Measurements from ENCODE around the gene CLN3.
A peak's percentile ranks its signal among the peaks of the same experiment; 100 is the strongest.
"Not testable (repeated sequence)": the region's sequence is repeated elsewhere in the genome, so short reads cannot be mapped to it uniquely, and the experiment has no call there.

CLN3 gene

DNA sequence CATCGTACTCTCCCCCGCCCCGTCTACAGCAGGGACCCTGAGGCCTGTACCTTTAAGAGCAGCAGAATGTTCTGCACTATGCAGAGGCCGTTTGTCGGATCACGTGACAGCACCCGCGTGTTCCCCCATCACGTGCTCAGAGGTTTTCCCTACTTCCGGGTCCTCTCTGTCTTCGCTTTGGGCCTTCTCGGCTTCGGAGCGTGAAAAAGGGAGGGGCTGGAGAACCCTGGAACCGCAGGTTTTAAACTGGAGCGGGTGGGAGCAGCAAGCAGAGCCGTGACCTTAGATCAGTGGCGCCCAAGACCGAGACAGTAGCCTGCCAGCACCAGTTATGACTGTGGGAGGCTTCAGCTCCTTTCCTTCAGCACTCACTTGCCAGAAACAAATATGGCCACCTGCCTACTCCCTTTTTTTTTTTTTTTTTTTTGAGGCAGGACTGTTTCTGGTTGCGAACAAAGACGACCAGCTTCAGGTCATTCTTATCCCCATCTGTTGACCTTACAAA, at the start of gene CLN3:
Gene CLN3, minus strand, starts transcription at position 105 of the 505 bp plus-strand sequence. CDS start 315 bp downstream, outside the sequence.
- peak; percentile 91 for DNase-seq

DNA sequence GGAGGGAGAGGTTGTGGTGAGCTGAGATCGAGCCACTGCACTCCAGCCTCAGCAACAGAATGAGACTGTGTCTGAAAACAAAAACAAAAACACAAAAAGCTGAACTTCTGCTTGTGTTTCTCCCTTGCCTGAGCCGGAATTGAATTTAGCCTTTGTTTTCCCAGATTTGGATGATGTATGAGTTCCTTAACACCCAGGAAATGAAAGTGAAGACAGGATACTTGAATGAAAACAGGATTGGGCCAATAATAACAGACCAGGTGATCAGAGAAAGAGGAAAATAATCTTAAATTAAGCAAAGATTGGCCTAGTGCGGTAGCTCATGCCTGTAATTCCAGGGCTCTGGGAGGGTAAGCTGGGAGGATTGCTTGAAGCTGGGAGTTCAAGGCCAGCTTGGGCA, 48.5 kb upstream of the CLN3 start:
- DNase-seq: no peak

DNA sequence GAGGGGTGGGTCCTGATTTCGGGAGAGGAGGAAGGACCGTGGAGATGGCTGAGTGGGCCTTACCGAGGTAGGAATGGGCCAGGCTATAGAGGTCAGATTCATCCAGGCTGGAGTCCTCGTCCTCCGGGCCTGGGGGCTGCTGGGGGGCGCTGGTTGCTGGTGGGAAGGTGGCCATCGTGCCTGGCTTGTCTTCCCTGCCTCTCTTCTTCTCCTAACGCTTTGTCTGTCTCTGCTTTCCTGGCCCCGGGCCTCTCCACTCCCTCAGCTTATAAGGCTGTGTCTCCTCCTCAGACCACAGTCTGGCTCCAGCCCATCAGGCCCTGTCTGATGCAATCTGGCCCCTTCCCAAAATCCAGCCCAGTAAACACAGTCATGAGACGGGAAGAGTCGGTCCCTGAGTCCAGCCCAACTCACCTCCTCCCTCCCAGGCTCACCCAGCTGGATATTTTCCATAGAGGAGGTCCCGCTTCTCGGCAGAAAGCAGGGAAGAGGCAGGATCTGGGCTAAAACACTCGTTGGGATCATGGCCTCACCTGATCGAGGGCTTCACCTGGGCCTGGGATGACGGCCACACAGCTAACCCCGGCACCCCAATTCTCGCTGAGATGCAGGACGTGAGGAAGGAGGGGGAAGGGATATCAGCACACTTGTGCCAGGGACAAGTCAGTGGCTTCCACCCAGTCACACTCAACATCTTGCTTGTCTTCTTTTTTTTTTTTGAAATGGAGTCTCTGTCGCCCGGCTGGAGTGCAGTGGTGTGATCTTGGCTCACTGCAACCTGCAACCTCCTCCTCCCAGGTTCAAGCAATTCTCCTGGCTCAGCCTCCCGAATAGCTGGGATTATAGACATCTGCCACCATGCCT, 47.1 kb upstream of the CLN3 start, which contains the start of gene NUPR1:
Gene NUPR1, minus strand, starts transcription at position 242 of the 864 bp plus-strand sequence. Its CDS starts 67 bp downstream, at position 175.
- no peak for DNase-seq

DNA sequence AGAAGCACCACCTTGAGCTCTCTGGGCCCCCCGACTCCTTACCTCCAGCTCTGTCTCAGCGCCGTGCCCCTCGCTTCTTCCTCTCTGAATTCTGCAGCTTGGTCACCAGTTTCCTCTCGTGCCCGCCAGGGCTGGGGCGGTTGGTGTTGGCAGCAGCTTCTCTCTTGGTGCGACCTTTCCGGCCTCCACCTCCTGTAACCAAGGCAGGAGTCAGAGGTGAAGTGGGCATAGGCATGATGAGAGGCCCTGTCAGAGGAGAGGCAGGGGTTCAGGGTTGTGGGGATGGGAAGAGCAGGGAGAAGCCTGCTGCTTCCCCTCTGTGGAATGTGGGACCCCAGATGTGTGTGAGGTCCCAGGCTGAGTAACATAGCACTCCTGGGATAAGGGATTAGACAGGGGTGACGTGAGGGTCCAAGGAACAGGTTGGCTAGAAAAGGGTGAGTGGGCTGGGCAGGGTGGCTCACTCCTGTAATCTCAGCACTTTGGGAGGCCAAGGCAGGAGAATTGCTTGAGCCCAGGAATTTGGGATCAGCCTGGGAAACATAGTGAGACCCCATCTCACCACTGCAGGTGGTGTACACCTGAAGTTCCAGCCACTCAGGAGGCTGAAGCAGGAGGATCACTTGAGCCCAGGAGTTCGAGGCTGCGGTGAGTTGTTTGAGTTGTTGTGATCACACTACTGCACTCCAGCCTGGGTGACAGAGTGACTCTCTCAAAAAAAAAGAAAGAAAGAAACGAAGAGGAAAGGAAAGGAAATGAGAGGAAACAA, 46.3 kb upstream of the CLN3 start:
- no peak for DNase-seq

DNA sequence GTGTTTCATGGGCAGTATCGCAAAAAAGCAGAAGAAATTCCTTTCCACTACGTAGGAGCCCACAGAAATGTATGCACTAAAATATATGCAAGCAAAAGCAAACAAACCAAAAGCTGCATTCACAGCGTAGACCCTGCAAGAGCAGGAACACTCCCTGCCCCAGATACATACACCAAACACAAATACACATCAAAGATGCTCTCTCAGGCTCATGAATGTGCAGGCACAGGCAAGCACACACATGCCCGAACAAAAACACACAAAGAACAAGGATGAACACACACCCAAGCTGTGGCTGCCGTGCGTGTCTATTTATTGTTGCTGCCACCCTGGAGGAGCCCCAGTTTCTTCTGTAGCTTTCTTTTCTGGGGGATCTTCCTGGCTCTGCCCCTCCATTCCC, 45.2 kb upstream of the CLN3 start:
- DNase-seq: no peak

DNA sequence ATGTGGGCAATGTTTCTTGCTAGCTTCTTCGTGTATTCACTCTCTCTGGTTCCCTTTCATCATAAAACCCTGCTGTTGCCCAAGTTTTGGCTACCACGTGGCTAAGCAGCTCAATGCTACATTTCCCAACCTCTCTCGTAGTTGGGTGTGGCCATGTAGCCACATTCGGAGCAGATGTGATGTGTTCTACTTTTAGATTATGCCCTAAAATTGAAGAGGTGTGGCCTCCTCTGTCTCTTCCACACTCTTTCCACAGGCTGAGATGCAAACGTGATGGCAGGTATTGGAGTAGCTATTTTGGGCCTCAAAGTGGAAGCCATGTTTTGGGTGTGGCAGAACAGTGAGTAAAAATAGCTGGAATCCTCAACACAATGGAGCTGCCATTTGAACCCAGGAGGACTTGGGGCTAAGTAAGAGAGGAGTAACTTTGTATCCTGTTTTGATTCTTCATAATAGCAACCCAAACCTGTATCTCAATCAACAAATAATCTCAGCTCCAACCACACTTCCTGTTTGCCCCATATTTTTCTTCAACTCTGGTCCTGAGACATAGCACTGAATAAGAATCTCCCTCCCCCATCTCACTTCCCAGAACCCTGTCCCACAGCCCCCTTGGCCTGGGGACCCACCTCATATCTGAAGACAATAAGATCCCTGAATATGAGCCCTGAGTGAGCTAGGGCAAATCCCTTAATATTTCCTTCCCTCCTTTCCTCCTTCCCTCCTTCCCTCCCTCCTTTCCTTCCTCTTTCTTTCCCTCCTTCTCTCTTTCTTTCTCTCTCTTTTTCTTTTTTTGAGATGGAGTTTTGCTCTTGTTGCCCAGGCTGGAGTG, 42.9 kb upstream of the CLN3 start:
- peak; percentile 43 for DNase-seq

DNA sequence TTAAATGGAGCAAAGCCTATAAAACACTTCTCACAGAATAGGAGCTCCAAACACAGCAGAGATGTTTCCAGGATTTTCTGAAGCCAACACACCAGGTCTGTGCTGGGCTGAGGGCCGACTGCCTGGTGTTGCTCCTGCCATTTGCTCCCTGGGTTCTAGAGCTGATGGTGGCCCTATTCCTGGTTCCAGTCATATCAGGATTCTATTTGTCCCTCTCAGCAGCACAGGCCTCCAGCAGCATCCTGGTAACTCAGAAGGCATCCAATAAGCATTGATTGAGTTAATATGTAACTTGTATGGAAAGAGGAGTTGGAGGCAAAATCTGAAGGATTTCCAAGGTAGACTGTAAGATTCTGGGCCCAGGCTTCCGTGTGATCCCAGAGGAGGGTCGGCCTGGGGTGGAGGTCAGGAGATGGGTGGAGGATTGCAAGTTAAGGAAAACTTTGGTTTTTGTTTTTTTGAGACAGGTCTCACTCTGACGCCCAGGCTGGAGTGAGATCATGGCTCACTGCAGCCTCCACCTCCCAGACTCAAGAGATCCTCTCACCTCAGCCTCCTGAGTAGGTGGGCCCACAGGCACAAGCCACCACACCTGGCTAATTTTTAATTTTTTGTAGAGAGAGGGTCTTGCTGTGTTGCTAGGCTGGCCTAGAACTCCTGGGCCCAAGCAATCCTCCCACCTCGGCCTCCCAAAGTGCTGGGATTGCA, 41.2 kb upstream of the CLN3 start:
- DNase-seq: no peak

DNA sequence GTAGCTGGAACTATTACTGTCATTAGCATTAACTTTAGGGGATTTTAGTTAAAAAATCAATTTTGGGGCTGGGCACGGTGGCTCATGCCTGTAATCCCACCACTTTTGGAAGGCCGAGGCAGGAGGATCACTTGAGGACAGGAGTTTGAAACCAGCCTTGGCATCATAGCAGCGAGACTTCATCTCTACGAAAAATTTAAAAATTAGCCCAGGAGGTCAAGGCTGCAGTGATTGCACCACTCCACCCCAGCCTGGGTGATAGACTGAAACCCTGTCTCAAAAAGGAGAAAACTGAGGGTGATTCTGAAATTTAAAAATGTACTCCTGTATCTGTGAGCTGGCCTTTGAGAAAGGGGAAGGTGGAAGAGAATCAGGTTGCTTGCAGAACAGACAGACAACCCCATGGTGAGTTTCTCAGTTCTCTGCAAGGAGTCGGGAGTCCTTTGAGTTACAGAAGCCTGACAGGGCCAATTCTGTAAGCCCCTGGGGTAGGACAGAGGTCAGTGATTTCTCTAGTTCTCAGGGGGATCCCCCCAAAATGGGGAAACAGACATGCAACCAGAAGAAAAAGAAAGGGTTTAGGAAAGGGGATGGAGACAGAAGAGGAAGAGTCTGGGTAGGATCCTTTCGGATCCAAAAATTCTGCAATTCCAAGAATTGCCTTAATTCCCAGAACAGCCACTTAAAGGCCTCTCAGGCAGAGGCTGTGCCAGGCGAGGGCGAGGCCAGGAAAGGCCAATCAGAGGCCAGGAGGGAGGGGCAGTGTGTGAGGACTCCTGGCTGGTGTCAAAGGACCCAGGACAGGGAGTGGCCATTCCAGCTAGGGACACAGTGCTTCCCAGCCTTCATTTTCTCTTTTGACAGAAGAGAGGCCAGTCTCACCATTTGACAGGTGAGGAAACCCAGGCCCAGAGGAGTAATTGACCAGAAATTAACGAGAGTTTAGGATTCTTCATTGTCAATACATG, 40.2 kb upstream of the CLN3 start:
- DNase-seq: no peak

DNA sequence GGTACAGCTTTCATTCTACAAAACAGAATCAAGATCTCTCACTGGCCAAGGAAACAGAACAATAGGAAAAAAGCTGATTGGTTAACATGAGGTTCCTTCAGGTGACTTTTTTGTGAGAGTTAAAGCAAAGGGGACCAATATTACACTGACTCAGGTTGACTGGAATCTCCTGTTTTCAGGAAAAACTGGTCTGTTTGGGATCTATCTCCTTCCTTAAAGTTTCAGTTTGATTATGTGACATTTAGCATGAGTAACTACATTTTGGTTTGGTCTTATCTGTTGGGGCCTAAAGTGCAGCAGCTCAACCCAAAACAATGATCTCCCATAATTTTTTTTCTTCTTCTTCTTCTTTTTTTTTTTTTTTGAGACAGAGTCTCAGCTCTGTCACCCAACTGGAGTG, 37.2 kb upstream of the CLN3 start:
- DNase-seq: no peak

DNA sequence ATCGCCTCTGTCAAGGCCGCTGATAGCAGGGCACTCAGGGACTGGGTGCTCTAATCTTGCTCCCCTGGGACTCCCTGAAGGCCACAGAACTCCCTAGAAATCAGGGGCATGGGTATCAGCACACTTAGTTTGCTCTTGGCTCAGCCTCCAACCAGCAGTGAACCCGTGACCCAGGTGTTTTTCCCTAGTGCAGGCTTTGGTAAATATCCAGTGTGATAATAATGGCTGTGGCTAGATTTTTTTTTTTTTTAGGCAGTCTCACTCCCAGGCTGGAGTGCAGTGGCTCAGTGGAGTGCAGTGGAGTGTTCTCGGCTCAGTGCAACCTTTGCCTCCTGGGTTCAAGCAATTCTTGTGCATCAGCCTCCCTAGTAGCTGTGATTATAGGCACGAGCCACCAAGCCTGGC, 36.6 kb upstream of the CLN3 start:
- DNase-seq: no peak

DNA sequence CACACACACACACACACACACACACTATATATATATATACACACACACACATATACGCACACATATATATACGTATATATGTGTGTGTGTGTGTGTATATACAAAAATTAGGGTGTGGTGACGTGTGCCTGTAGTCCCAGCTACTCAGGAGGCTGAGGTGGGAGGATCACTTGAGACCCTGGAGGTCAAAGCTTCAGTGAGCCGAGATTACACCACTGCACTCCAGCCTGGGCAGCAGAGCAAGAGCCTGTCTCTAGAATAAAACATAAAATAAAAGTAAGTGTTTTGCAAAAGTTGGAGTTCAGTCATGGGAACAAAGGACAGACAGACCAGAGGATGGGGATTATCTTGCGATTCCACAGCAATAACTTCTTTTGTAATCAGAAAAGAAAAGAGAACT, 36.1 kb upstream of the CLN3 start:
- no peak for DNase-seq

DNA sequence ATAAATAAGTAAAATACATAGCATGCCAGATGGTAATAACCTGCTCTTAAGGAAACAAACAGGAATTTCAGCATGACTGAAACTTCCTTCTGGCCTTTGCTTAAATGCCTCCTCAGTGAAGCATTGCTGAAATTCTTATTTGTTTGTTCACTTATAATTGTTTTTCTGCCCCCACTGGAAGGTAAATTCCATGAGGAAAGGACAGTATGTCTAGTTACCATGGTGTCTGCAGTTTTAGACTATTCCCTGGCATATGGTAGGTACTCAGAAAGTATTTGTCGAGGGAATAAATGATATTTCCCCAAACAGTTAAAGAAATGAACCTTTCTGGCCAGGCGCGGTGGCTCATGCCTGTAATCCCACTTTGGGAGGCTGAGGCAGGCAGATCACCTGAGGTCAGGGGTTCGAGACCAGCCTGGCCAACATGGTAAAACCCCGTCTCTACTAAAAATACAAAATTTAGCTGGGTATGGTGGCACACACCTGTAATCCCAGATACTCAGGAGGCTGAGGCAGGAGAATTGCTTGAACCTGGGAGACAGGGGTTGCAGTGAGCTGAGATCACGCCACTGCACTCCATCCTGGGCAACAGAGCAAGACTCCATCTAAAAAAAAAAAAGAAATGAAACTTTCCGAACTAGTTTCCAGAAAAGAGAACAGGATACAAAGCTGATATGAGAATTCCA, 35.4 kb upstream of the CLN3 start:
- DNase-seq: not testable (repeated sequence)

DNA sequence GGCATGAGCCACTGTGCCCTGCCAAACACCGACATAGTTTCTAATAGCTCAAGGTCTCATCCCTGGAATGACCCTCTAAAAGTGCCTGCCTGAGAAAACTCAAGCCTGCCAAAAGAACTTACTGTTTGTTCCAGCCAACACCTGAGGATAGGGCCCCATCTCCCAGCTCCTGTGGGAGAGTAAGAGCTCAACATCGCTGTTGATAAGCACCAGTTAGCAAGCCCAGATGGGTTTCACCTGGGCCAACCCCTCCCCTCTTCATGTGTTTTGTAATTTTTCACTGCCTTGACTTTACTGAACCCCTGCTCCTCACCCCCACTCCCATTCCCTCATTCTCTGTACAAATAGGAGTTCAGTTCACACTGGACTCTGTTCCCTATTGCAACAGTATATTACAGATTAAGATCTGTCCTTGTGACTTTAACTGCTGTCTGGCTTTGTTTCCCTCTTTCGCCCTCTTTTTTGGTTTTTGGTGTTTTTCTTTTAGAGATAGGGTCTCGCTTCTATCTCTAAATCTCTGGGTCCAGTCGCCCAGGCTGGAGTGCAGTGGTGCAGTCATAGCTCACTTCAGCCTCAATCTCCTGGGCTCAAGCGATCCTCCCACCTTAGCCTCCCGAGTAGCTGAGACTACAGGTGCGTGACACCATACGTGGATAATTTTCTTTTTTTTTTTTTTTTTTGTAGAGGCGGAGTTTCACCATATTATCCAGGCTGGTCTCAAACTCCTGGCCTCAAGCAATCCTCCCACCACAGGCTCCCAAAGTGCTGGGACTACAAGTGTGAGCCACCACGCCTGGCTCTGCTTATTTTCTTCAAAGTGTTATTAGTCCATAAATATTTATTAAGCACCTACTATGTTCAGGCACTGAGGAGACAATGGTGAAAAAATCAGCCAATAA, 34.6 kb upstream of the CLN3 start:
- DNase-seq: no peak

DNA sequence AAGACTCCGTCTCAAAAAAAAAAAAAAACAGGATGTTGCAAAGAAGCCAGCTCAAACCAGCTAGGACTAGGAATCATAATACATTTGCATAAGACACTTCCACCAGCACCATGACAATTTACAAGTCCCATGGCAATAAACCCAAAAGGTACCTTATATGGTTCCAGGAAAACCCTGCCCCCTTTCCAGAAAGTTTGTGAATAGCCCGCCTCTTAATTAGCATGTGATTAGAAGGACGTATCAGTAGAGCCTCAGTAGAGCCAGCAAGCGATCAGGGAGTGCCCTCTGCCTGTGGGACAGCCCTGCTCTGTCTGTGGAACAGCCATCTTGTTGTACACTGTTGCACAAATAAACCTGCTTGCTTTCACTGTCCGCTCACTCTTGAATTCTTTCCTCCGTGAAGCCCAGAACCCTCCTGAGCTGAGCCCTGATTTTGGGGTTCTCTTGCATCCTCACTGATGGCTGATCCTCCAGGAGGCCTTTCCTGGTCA, 32.9 kb upstream of the CLN3 start:
- peak; percentile 24 for DNase-seq

DNA sequence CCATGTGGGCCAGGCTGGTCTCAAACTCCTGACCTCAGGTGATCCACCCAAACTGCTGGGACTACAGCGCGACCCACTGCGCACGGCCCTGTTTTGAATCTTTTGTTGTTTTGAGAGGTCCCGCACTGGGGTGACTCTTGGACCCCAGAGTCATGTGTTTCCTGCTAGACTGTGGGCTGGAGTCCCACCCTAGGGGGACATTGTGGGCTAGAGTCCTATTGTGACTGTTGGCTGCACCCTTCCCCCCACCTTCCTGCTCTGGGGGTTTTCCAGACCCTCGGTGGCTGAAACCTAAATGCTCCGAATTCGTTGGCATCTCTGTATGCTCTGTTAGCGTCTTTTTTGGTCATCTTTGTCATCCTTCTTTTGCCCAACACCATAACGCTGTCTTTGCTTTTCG, 30.9 kb upstream of the CLN3 start:
- no peak for DNase-seq

DNA sequence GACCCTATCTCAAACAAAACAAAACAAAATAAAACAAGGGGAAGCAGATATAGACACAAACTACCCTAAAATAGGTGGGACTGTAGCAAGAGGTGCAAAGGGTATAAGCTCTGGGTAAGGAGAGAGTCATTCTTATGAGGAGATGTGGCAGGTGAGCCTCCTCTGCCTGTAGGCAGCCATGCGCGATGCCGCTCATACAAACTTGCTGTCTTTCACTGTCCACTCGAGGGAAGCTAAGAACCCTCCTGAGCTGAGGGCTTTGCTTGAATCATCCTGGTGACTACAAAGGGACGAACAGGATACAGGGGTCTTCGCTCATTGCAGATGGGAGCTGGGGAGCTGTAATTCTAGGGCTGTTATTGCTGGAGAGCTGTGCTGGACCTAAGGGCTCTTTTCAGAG, 29.6 kb upstream of the CLN3 start:
- no peak for DNase-seq

DNA sequence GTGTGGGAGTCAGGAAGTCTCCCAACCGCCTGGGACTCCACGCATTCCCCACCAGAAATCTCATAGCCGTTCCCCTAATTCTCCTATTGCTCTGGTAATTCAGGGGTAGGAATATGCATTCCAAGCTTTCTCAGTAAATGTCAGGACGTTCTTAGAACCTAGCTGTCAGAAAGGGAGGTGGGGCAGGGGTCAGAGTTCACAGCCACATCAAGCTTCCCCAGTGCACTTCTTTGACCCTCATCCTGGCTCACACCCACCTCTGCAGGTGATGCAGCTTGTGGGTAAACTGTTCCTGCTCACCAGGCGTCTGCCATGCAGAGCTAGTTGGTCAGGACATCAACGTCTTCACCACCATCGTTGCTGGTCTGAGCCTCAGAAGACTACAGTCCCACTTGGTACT, 28.8 kb upstream of the CLN3 start:
- DNase-seq: no peak

DNA sequence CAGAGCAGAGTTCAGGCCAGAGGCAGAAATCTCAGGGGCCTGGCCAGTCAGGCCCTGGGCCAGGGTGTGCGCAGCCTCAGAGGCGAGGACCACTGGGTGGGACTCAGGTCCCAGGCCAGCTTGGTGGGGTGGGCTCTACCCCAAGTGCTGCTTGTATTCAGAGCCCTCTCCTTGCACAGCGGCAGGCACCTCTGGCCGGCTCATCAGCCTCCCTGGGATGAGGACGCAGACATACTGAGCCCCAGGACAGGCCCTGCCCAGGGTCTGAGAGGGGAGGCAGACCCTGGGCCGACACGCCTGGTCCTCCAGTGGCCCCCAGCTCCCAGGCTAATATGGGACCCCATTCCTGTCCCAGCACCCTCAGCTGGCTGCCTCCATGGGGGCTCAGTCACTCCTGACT, 22.4 kb upstream of the CLN3 start:
- DNase-seq: no peak

Measured in CD4-positive, alpha-beta T cell treated with Interleukin-10 for 1 hour (primary cell).